Right forelimb (tissue), 1 donor: Measurements from ENCODE around the gene C8G.

Experiments
- DNase-seq: peaks from one replicate; pipeline ENCODE4 v3.0.0-alpha.2; 2018

The C8G gene

DNA sequence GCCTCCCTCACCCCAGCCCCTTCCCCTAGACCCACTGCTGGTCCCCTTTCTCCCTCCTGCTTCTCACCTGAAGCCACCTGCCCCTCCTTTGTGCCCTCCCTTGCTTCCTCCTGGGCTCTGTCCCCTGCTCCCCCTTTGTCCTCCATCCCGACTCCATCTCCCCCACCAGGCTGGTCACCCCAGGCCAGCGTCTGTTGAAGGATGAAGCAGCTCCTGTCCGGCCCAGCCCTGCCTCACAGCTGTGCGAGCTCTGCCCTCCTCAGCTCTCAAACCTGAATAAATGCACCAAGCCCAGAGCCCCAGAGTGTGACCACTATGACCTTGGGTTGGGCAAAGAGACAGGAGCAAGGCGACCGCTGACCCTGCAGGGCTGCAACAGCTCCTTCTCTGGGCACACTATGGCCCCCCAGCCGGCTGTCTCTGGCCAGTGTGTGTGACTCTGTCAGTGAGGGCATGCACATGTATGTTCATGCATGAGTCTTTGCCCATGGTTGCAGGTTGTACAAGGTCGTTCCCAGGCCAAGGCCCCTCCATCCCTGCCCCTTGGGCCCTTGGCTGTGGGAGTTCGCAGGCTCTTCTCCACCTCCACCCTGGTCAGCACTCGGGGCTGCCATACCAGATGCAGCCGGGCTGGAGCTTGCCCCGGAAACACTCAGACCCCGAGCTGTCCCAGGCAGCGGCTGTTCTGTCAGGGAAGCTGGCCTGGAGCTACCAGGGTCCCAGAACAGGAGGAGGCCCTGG is 10.3 kb downstream of the C8G start:
- no peak for DNase-seq

DNA sequence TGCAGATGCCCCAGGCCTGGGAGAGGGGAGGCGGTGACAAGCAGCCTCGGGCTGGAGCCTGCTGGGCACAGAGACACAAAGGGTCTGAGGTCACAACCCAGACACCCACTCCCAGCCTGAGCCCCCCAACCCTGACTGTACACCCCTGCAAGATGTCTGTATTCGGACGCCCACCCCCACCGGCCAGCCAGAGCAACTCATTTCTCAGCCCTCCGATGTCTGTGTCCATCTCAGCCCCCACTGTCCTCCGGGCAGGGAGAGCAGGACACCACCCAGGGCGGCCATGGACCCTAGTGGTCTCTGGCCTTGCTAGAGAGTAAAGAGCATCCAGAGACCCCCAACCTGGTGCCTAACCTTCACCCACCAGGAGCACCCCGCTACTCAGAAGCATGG is 10.9 kb downstream of the C8G start:
- no peak for DNase-seq

GRCh38 chr9:136956604-136957003 is 11.6 kb downstream of the C8G start:
- DNase-seq = no peak

DNA sequence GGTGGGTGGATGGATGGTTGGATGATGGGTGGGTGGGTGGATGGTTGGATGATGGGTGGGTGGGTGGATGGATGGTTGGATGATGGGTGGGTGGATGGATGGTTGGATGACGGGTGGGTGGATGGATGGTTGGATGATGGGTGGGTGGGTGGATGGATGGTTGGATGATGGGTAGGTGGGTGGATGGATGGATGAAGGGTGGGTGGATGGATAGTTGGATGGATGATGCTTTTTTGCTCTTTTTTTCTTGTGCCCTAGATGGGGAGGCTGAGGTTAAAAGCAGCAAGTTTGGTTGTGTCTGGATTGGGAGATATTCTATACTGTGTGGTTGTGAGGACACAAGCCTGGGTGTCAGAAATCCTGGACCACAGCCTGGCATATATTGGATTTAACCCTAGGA is 12.4 kb downstream of the C8G start:
- no peak for DNase-seq

- DNase-seq = no peak
These were observed 12.9 kb downstream of the C8G start for GRCh38 chr9:136957901-136958300.

DNA sequence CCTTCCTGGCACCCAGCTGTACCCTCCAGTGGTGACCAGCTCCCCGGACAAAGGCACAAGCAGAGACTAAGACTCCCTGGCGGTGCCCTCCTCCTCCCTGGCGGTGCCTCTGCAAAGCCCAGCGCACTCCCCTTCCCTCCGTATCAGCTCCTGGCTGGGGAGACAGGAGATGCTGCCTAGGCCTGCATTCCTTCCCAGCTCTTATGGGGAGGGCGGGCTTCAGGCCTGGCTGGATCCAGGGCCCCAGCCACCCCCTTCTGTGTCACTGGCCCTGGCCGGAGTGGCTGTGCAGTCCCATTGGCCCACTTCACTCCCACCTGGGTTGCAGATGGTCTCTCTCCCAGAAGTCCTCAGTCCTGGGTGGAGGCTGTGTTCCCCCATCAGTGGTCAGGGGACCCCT is 13.4 kb downstream of the C8G start:
- DNase-seq = no peak

DNA sequence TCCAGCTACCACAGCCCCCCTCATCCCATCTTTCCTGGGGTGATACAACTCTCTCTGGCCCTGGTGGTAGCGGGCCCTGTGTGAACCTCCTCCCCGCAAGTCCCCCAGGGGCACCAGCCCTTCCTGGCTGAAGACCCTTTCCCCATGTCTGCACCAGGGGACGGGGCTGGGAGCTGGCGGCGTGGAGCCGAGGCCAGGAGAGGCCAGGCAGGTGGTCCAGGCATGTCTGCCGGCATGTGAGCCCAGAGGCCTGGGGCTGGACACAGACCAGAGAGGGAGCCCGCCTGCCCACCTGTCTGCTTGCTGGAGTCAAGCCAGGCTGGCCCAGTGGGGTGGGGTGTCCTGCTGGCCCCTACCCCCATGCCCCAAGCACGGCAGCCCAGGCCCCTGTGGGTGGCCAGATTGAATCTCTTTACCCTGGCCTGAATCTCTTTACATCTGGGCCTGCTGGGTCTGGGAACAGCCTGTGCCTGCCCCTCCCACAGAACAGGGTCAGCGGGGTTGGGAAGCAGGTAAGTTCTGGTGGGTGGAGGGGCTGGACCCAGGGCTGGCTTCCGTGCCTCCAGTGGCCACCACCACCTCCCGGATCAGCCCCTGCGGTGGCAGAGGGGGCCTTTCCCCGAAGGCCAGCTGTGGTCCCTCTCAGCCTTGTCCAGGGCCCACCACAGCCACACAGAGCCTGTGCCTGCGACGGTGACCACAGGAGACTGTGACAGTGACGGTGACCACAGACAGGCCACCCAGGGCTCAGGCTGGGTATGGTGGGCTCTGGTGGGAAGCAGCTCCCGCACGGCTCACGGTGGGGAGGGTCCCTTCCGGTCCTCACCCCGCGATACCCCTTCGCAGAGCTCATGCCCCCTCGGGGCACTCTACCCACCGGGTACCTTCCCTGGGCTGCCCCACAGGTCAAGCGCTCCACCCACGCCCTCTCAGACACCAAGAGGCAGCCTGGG is 14.1 kb downstream of the C8G start:
- no peak for DNase-seq

- no peak for DNase-seq
These were observed 15.3 kb downstream of the C8G start for GRCh38 chr9:136960212-136960937.

- no peak for DNase-seq
These were observed 15.9 kb downstream of the C8G start for GRCh38 chr9:136960938-136961275.

- DNase-seq = no peak
These were observed 16.4 kb downstream of the C8G start for GRCh38 chr9:136961279-136962065.

DNA sequence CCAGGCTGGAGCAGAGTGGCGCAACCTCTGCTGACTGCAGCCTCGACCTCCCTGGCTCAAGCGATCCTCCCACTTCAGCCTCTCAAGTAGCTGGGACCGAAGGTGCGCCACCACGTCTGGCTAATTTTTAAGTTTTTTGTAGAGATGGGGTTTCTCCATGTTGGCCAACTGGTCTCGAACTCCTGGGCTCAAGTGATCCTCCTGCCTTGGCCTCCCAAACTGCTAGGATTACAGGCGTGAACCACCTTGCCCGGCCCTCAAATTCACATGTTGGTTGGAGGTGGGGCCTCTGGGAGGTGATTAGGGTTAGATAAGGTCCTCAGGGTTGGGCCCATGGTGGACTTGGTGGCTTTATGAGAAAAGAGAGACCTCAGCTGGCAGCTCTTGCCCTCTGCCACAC is 17.1 kb downstream of the C8G start:
- no peak for DNase-seq

DNA sequence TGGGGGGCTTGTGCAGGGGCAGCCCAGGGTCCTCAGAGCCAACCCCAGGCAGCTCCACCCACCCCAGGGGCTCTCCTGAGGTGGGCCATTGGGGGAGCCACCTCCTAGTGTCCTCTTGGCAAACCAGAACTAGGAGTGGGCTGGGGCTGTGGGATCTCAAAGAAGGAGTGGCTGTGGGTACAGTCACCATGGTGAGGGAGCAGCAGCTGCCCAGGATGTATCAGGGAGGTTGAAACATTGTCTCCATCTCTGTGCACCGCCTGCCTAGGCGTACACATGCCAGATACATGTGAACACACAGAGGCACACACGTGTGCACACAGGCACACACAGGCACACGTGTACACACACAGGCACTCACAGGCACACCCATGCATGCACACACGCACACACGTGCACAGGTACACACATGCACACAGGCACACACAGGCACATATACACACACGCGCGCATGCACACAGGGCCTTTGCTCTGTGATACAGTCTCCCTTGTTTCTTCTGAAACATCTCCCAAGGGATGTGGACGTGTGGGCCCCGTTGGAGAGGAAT is 17.7 kb downstream of the C8G start:
- DNase-seq = no peak

DNA sequence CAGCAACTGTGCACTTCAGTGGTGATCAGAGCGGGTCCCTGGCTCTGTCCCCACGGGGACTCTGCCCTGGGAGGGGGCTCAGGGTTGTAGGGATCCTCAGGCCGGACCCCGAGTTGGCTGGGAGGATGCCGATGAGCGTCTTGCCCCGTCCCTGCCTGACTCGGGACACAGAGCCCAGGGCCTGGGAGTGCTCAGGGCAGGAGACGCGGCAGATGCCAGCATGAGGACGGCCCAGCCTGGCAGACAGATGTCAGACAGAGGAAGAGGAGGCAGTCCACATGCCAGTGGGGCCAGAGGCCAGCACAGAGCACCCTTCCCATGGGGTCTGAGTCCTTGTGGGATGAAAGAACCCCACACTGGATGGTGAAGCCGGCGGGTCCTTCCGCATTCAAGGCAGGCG is 18.3 kb downstream of the C8G start:
- DNase-seq = no peak

- DNase-seq = no peak
These were observed 18.7 kb downstream of the C8G start for GRCh38 chr9:136963751-136964150.

DNA sequence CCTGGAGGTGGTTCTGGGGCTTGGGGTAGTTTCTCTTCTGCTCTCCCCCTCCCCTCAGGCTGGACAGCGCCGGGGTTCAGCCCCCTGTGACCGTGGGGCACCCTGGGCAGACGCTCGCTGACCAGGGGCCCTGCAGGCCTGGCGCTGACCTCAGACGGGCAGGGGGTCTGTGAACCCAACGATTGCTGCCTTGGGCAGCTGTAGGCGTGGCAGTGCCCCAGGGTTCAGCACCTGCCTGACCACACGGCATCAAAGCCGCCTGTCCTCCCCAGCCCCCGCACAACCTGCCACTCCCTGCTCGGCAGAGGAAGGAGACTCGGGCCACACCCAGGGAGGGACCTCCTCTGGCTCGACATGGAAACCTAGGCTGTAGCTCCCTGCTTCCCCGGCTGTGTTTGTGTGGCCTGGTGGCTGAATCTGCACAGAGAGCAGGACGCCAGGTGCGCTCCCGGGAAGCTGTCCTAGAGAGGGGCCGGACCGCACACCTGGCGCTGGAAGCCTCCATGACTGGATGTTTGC is 19.2 kb downstream of the C8G start:
- DNase-seq = no peak

DNA sequence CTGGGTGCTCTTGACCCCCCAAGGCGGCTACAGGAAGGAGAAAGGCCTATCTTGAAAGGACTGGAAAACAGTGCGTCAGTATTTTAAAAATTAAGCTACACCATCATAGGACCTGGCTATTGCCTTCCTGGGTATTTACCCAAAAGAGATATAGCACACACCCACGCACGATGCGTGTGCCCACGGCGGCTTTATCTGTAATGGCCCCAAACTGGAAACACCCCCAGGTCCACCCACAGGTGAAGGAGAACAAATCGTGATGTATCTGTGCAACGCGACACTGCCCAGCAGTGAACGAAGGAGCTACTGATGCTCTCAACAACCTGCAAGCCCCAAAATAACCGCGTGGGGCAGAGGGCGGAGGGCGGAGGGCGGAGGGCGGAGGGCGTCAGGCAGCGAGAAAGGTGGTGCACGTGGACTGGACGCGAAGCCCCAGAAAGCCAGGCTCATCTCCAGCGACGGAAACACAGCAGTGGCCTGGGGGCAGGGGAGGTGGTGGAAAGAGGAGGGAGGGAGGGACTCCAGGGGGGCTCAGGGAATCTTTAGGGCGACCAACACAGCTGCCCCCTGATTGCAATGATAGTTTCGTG is 19.9 kb downstream of the C8G start:
- no peak for DNase-seq

DNA sequence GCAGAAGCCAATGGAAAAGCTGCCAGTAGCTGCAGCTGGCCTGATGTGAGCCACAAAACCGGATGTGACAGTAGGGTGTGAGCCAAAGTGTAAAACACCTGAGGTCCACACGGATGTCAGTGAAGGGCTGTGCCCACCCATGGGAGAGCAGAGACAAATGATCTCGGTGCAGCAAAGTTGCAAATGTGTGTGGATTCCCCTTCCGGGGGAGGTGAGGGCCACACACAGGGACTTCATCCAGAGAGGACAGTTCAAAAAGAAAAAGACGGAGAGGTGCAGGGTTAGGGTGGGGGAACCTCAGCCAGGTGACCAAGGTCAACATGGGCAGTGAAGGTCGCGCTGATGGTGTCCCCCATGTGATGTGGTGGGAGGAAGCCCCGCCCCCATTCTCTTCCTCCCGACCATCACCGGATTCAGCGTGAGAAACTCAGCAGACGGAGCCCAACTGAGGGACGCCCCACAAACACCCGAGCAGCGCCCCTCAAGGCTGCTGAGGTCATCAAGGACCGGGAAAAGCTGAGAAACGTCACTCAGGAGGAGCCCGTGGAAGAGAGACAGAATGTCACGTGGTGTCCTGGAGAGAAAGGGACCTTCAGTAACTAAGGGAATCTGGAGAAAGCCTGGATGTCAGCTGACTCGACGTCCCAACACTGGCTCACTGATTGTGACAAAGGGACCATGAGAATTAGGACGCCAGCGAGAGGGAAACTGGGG is 20.9 kb downstream of the C8G start:
- no peak for DNase-seq

DNA sequence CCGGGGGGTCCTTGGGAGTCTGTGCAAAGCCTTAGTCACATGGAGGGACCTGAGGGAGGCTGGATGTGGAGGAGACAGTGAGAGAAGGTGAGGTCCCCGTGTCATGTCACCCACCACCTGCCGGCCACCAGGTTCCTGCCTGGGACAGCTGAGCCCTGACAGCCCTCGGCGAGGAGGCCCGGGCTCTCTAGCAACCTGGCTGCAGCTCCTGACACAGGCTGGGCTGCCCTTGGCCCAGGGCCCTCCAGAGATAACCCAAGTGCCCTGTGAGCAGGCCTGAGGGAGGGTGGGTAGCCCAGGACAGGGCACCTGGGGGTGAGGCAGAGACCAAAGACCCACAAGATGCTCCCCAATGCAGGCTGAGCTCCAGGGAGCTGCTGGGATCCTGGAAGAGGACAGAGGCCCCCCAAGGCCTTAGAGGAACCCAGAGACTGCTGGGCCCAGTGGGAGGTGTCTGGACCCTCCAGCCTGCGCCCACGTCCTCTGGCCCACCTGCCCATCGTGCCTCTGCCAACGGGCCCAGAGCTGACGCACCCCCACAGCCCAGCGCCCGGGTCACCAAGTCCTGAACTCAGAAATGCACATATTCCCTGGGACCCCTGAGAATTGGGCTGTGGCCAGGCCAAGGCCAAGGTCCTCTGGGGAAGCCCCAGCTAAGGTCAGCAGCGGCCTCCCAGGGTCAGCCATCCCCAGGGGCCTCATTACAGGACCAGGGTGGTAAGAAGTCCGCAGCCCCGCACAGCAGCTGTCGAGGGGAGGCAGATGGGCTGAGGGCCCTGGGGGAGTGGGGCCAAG is 23.5 kb downstream of the C8G start:
- DNase-seq = no peak

DNA sequence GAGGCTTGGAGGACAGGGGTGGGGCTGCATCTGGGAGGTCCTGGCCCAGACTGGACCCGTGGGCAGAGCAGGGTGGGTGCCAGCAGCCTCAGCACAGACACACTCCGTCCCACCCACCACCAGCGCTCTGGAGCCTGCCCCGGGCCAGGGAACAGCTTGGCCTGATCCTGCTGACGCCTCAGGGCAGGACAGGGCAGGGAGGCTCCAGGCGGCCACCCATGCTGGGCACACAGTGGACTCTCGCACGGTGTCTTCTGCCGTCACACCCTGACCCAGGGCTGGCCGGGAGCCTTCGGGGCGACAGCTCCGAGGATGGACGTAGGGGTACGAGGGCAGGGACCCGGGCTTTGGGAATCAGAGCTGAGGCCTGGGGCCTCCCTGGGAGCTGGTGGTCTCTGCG is 24.1 kb downstream of the C8G start:
- no peak for DNase-seq

DNA sequence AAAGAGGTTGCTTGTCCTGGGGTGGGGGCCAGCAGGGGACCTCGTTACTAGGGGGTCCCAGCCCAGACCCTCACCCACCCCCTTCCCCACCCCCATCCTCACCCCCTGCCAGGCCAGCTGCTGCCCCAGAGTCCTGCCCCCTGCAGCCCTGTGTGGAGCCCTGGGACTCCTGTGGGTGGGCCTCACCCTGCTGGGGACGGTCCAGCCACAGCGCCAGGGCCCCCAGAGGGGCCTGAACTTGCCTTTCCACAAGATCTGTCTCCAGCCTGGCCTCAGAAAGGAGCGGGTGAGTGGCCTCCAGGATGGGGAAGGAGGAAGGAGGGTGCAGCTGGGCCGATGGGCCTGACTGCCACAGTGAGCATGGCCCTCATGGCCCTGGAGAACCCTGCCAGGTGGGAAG is 24.7 kb downstream of the C8G start:
- DNase-seq = no peak
